ENCODE results near the gene LCA5L.

DNA sequence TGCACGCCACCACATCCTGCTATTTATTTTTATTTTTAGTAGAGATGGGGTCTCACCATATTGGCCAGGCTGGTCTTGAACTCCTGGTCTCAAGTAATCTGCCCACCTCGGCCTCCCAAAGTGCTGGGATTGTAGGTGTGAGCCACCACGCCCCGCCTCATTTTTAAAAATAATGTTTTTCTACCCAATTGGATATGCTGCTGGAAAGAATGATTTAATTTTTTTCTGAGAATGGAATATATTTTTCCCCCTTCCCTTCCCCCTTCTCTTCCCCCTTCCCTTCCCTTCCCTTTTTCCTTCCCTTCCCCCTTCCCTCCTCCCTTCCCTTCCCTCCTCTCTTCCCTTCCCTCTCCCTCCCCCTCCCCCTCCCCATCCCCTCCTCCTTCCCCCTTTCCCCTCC, 79.0 kb downstream of the LCA5L start:
- TF ChIP-seq USF2 (IDR thresholded peaks at IDR 0.05; ENCODE audit: borderline replicate concordance, low read depth, low read length) (no peak), KAT2A (conservative IDR thresholded peaks at IDR 0.05; ENCODE audit: control insufficient read depth, low read depth, low read length) (no peak), EZH2 (IDR thresholded peaks at IDR 0.05; ENCODE audit: borderline replicate concordance, control insufficient read depth, low read depth, low read length) (no peak), BCLAF1 (IDR thresholded peaks at IDR 0.05) (no peak), TCF3 (IDR thresholded peaks at IDR 0.05; ENCODE audit: borderline replicate concordance, insufficient read depth, low read depth, low read length) (no peak)
- TF ChIP-seq, protein P1, sequence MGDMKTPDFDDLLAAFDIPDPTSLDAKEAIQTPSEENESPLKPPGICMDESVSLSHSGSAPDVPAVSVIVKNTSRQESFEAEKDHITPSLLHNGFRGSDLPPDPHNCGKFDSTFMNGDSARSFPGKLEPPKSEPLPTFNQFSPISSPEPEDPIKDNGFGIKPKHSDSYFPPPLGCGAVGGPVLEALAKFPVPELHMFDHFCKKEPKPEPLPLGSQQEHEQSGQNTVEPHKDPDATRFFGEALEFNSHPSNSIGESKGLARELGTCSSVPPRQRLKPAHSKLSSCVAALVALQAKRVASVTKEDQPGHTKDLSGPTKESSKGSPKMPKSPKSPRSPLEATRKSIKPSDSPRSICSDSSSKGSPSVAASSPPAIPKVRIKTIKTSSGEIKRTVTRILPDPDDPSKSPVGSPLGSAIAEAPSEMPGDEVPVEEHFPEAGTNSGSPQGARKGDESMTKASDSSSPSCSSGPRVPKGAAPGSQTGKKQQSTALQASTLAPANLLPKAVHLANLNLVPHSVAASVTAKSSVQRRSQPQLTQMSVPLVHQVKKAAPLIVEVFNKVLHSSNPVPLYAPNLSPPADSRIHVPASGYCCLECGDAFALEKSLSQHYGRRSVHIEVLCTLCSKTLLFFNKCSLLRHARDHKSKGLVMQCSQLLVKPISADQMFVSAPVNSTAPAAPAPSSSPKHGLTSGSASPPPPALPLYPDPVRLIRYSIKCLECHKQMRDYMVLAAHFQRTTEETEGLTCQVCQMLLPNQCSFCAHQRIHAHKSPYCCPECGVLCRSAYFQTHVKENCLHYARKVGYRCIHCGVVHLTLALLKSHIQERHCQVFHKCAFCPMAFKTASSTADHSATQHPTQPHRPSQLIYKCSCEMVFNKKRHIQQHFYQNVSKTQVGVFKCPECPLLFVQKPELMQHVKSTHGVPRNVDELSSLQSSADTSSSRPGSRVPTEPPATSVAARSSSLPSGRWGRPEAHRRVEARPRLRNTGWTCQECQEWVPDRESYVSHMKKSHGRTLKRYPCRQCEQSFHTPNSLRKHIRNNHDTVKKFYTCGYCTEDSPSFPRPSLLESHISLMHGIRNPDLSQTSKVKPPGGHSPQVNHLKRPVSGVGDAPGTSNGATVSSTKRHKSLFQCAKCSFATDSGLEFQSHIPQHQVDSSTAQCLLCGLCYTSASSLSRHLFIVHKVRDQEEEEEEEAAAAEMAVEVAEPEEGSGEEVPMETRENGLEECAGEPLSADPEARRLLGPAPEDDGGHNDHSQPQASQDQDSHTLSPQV (IDR thresholded peaks at IDR 0.05), result no peak

Data from GM12878 (cell line).